AG04450 (cell line): ENCODE results near the gene SLIT3. TPM values are rescaled to one million over a fixed set of nuclear protein-coding genes. Genes with fewer than 3 reads are reported as not detected.

Source experiments
- CTCF ChIA-PET: fragments of 300-600, 350-600 bp; formaldehyde crosslinking; extraction: SDS; loops from one replicate; lab custom pipeline; 2022; ENCODE audit warnings: antibody characterized with exemption, inconsistent platforms; lab: Charles Lee
- POLR2A ChIA-PET: fragments of 350-600 bp; formaldehyde crosslinking; extraction: SDS; loops from one replicate; lab custom pipeline; 2021; ENCODE audit warnings: antibody characterized with exemption, inconsistent platforms; lab: Yijun Ruan, JAX
- DNase-seq: peaks from one replicate; pipeline ENCODE4 v3.0.0-alpha.2; 2011; ENCODE audit warnings: low read depth, low spot score
- H3K27ac ChIP-seq: one replicate; pipeline ENCODE4 v1.5.1; 2012; ENCODE audit warnings: low read depth, low read length, control low read depth
- H3K27me3 ChIP-seq: one replicate; pipeline ENCODE4 v1.6.0; 2012; ENCODE audit warnings: low read length; ENCODE audit not compliant: control insufficient read depth, insufficient read depth
- H3K4me3 ChIP-seq: 2 replicates; pipeline ENCODE4 v1.5.1; 2011; ENCODE audit warnings: mild to moderate bottlenecking, low read depth, low read length, control low read depth
- H3K9me3 ChIP-seq: 2 replicates; pipeline ENCODE4 v1.5.1; 2012; ENCODE audit warnings: low read length; ENCODE audit not compliant: control insufficient read depth, insufficient read depth
- CTCF ChIP-seq: IDR thresholded peaks from 2 replicates; pipeline ENCODE4 v1.5.1; 2011; ENCODE audit warnings: low read depth, low read length, control low read depth, inconsistent platforms
- polyA plus RNA-seq: library from polyadenylated mRNA; depleted of rRNA; stranded (reverse); fragments of >200 nt; gene quantifications from 2 replicates; pipeline ENCODE4 v1.2.3, GENCODE V29; 2011

SLIT3 gene
- polyA plus RNA-seq, 1 experiment, result 0.26 TPM

GRCh38 chr5:169018925-169019324 lies 282.0 kb downstream of the SLIT3 start:
- ChIA-PET POLR2A (no interaction called here), CTCF (no interaction called here)
- Histone ChIP-seq H3K4me3 (no peak overlapping the region), H3K27ac (no peak overlapping the region), H3K27me3 (no peaks in the 10 kb centered on the region), H3K9me3 (no peaks in the 10 kb centered on the region)
- TF ChIP-seq CTCF, result no peak
- DNase-seq, result no peak

- Histone ChIP-seq H3K27me3 (peaks cover 3% of the 10 kb centered on the region), H3K27ac (no peak overlapping the region), H3K9me3 (no peaks in the 10 kb centered on the region), H3K4me3 (no peak overlapping the region)
- CTCF ChIA-PET, result no interaction called here
- TF ChIP-seq CTCF, result no peak
- DNase-seq, result no peak
- POLR2A ChIA-PET, result no interaction called here
Measured at GRCh38 chr5:169015991-169016390, 284.9 kb downstream of the SLIT3 start.

GRCh38 chr5:169013846-169014245 lies 287.1 kb downstream of the SLIT3 start:
- POLR2A ChIA-PET, result no interaction called here
- no peak for TF ChIP-seq CTCF
- Histone ChIP-seq H3K4me3 (no peak overlapping the region), H3K27ac (no peak overlapping the region), H3K9me3 (no peaks in the 10 kb centered on the region), H3K27me3 (peaks cover 3% of the 10 kb centered on the region)
- CTCF ChIA-PET, result interaction anchor here (0.6 kb wide), 1 partner anchor 557 kb away, joined by 5 read pairs; no protein-coding TSS in a partner anchor
- no peak for DNase-seq

GRCh38 chr5:169013208-169013728 lies 287.7 kb downstream of the SLIT3 start:
- H3K4me3 ChIP-seq, result no peak overlapping the region
- CTCF ChIA-PET, result interaction anchor here (0.6 kb wide), 1 partner anchor 558 kb away, joined by 5 read pairs; no protein-coding TSS in a partner anchor
- peaks cover 3% of the 10 kb centered on the region for H3K27me3 ChIP-seq
- H3K9me3 ChIP-seq, result no peaks in the 10 kb centered on the region
- no peak for TF ChIP-seq CTCF
- POLR2A ChIA-PET, result no interaction called here
- DNase-seq, result no peak
- H3K27ac ChIP-seq, result no peak overlapping the region

GRCh38 chr5:169012450-169012849 lies 288.5 kb downstream of the SLIT3 start:
- ChIA-PET POLR2A (no interaction called here), CTCF (no interaction called here)
- TF ChIP-seq CTCF, result no peak
- Histone ChIP-seq H3K27ac (no peak overlapping the region), H3K9me3 (no peaks in the 10 kb centered on the region), H3K27me3 (peaks cover 3% of the 10 kb centered on the region), H3K4me3 (no peak overlapping the region)
- no peak for DNase-seq
